ENCODE measurements around the gene DQX1. TPM values are rescaled to one million over a fixed set of nuclear protein-coding genes. Genes with fewer than 3 reads are reported as not detected.

DQX1 gene
- total and polyA plus RNA-seq, 2 of the 4 experiments (the other 2 are of a cell fraction) = 0.07 TPM; not detected in 1

- 0 out of 2 replicates have a peak, but pooled peaks cover 5% of the 10 kb centered on the region for H3K9me1 ChIP-seq (ENCODE audit: insufficient read depth, low read length)
Observed at GRCh38 chr2:74493546-74493945, 32.5 kb downstream of the DQX1 start.

More at GRCh38 chr2:74493546-74493945, 32.5 kb downstream of the DQX1 start:
- Histone ChIP-seq H2AK9ac (replicated peaks; ENCODE audit: low read depth, low read length, poor library complexity) (no peak overlapping the region), H3K27ac (ENCODE audit: insufficient read depth, low read length) (no peak overlapping the region), H3K4me1 (ENCODE audit: control insufficient read depth, insufficient read depth, low read length) (peaks cover 3% of the 10 kb centered on the region), H3K4ac (ENCODE audit: low read depth, low read length) (no peak overlapping the region), H2BK20ac (ENCODE audit: low read depth, low read length) (no peak overlapping the region), H3K79me1 (ENCODE audit: low read depth in 1 of 2, low read length in 2 of 2) (peaks cover 10 to 22% of the 10 kb centered on the region in 2 experiments), H3K9me3 (ENCODE audit: control insufficient read depth, insufficient read depth, low read length) (no peaks in the 10 kb centered on the region), H3K18ac (ENCODE audit: low read depth, low read length) (no peak overlapping the region), H3K27me3 (ENCODE audit: control insufficient read depth, insufficient read depth, low read length) (peaks cover 12% of the 10 kb centered on the region), H3K36me3 (ENCODE audit: control insufficient read depth, insufficient read depth, low read length) (peaks cover 42% of the 10 kb centered on the region), H3K14ac (replicated peaks; ENCODE audit: low read depth, low read length) (no peak overlapping the region), H3K4me3 (ENCODE audit: insufficient read depth, low read depth, low read length) (no peak overlapping the region), H4K20me1 (ENCODE audit: insufficient read depth, low read length) (no peaks in the 10 kb centered on the region), H3K9ac (ENCODE audit: low read depth, low read length) (no peak overlapping the region), H3K4me2 (ENCODE audit: low read depth, low read length) (no peak overlapping the region), H4K91ac (ENCODE audit: insufficient read depth, low read depth, low read length) (no peak overlapping the region), H2BK15ac (ENCODE audit: low read depth, low read length) (no peak overlapping the region), H3K56ac (ENCODE audit: extremely low read depth, insufficient read depth, low read length) (no peak overlapping the region), H4K5ac (ENCODE audit: low read depth, low read length) (no peak overlapping the region), H3K23ac (ENCODE audit: low read depth, low read length) (0 out of 2 replicates have a peak overlapping the region, but pooled peaks have one; percentile 28), H4K8ac (ENCODE audit: low read depth in 2 of 2, low read length in 2 of 2) (no peak overlapping the region), H2AK5ac (ENCODE audit: low read depth, low read length) (no peak overlapping the region), H2AFZ (replicated peaks; ENCODE audit: low read length, poor library complexity) (no peak overlapping the region), H2BK5ac (ENCODE audit: low read depth, low read length, poor library complexity, severe bottlenecking) (no peak overlapping the region), H2BK120ac (ENCODE audit: low read depth, low read length) (no peak overlapping the region)
- ChIA-PET CTCF (no interaction called here), POLR2A (ENCODE audit: unreplicated experiment) (no interaction called here)
- WGBS, 2 experiments (ENCODE audit: extremely low coverage in 2 of 2, insufficient read length in 1 of 2) = 13% methylated on average over 1 of the region's 3 CpGs; no CpG with 5 or more reads in 1 of the 2 experiments
- no peak for ATAC-seq (ENCODE audit: low read depth)
- intact Hi-C loops (cut with micrococcal nuclease) (no loop called here), dilution Hi-C loops (cut with HindIII; ENCODE audit: low sequenced_read_pairs, unreplicated experiment) (no loop called here), in situ Hi-C loops (cut with MboI; ENCODE audit: low sequenced_read_pairs) (loop anchor here (25.0 kb wide), 1 partner anchor 369 kb away; no protein-coding TSS in a partner anchor)
- TF ChIP-seq NFE2L2 (IDR thresholded peaks at IDR 0.05; ENCODE audit: low read depth, low read length) = no peak
- TF ChIP-seq RFX5 (IDR thresholded peaks at IDR 0.05; ENCODE audit: low read depth, low read length) = no peak
- TF ChIP-seq CEBPB (IDR thresholded peaks at IDR 0.05; ENCODE audit: low read depth, low read length) = no peak
- TF ChIP-seq RCOR1 (IDR thresholded peaks at IDR 0.05; ENCODE audit: insufficient replicate concordance, low read length) = no peak
- no peak for TF ChIP-seq MAFK (IDR thresholded peaks at IDR 0.05; ENCODE audit: low read depth, low read length)
- TF ChIP-seq RAD21 (IDR thresholded peaks at IDR 0.05; ENCODE audit: low read length) = no peak
- no peak for TF ChIP-seq BHLHE40 (IDR thresholded peaks at IDR 0.05; ENCODE audit: low read depth, low read length)
- TF ChIP-seq ELK1 (IDR thresholded peaks at IDR 0.05; ENCODE audit: borderline replicate concordance, low read depth, low read length) = no peak
- TF ChIP-seq USF2 (IDR thresholded peaks at IDR 0.05; ENCODE audit: low read depth, low read length) = no peak
- TF ChIP-seq POLR2A (IDR thresholded peaks at IDR 0.05; ENCODE audit: low read depth, low read length) = no peak
- TF ChIP-seq CTCF (conservative IDR thresholded peaks at IDR 0.05; ENCODE audit: low read depth, low read length) = no peak
- peak; percentile 54 for DNase-seq
- BruUV-seq (replicated peaks) = no TSS peak

Measured in IMR-90 (cell line).